RCC 7860 (cell line): ENCODE measurements around the gene MISP.
A peak's percentile ranks its signal among the peaks of the same experiment; 100 is the strongest.

Source experiments
- DNase-seq: peaks from one replicate; pipeline ENCODE4 v3.0.0-alpha.2; 2015; ENCODE audit warnings: low spot score
- FAIRE-seq: peaks from 2 replicates; lab custom pipeline; 2012; peaks lifted over from hg19 to GRCh38; lab: Jason Lieb, UNC

MISP gene

GRCh38 chr19:746208-746819 lies 4.6 kb upstream of the MISP start:
- no peak for FAIRE-seq
- DNase-seq = no peak

GRCh38 chr19:746956-747355 lies 4.0 kb upstream of the MISP start:
- FAIRE-seq = no peak

GRCh38 chr19:747432-748273 lies 3.3 kb upstream of the MISP start:
- no peak for FAIRE-seq

More at GRCh38 chr19:746956-747355, 4.0 kb upstream of the MISP start:
- DNase-seq = no peak

GRCh38 chr19:748274-748598 lies 2.7 kb upstream of the MISP start:
- DNase-seq (no peak), FAIRE-seq (no peak)

More at GRCh38 chr19:747432-748273, 3.3 kb upstream of the MISP start:
- DNase-seq = no peak

- DNase-seq = no peak
- FAIRE-seq = no peak
Measured at GRCh38 chr19:749811-750210, 1.1 kb upstream of the MISP start.

- FAIRE-seq (peak; percentile 83), DNase-seq (peak; percentile 83)
Measured at GRCh38 chr19:751501-752341, 809 bp downstream of the MISP start.

- DNase-seq (peak; percentile 92), FAIRE-seq (peak; percentile 56)
Measured at GRCh38 chr19:752652-753517, 2.0 kb downstream of the MISP start.

GRCh38 chr19:754530-754929 lies 3.6 kb downstream of the MISP start:
- no peak for FAIRE-seq
- DNase-seq = no peak

GRCh38 chr19:755063-755462 lies 4.2 kb downstream of the MISP start:
- DNase-seq (no peak), FAIRE-seq (no peak)

GRCh38 chr19:756236-756635 lies 5.3 kb downstream of the MISP start:
- FAIRE-seq = no peak
- no peak for DNase-seq

GRCh38 chr19:756821-757688 lies 6.1 kb downstream of the MISP start:
- FAIRE-seq (no peak), DNase-seq (no peak)

GRCh38 chr19:757811-758668 lies 7.1 kb downstream of the MISP start:
- DNase-seq = no peak

GRCh38 chr19:763181-763580 lies 12.3 kb downstream of the MISP start:
- no peak for FAIRE-seq
- no peak for DNase-seq

More at GRCh38 chr19:757811-758668, 7.1 kb downstream of the MISP start:
- no peak for FAIRE-seq

GRCh38 chr19:763869-764268 lies 13.0 kb downstream of the MISP start:
- FAIRE-seq = no peak
- DNase-seq = no peak

GRCh38 chr19:764301-764700 lies 13.4 kb downstream of the MISP start:
- no peak for DNase-seq
- FAIRE-seq = no peak

GRCh38 chr19:765179-765738 lies 14.3 kb downstream of the MISP start:
- DNase-seq = no peak
- no peak for FAIRE-seq

- DNase-seq = peak; percentile 89
- FAIRE-seq = peak; percentile 93
Measured at GRCh38 chr19:768424-768823, 17.5 kb downstream of the MISP start.

GRCh38 chr19:769616-770015 lies 18.7 kb downstream of the MISP start:
- DNase-seq (no peak), FAIRE-seq (no peak)
